GM21786 (cell line): ENCODE results near the gene GABARAP.

Experiments used
- ATAC-seq: cut with Tn5 transposase; IDR thresholded peaks from one replicate; pipeline ENCODE4 v1.9.1; 2021; ENCODE audit not compliant: unreplicated experiment

The GABARAP gene

GRCh38 chr17:7223375-7223774 is 18.9 kb downstream of the GABARAP start:
- no peak for ATAC-seq

- ATAC-seq = no peak
Observed at GRCh38 chr17:7222972-7223292, 19.3 kb downstream of the GABARAP start.

GRCh38 chr17:7222093-7222971 is 19.9 kb downstream of the GABARAP start:
- no peak for ATAC-seq

- no peak for ATAC-seq
Observed at GRCh38 chr17:7221278-7222092, 20.8 kb downstream of the GABARAP start.

- no peak for ATAC-seq
Observed at GRCh38 chr17:7220593-7221277, 21.5 kb downstream of the GABARAP start.

GRCh38 chr17:7219812-7220592 is 22.2 kb downstream of the GABARAP start, which contains the start of the genes ACADVL and DLG4:
Gene ACADVL (plus strand): TSS chr17:7219938. CDS start chr17:7219985, 47 bp downstream.
Gene DLG4 (minus strand): TSS chr17:7219836.
- peak; percentile 41 for ATAC-seq

GRCh38 chr17:7219229-7219811 is 22.9 kb downstream of the GABARAP start:
- ATAC-seq = no peak

GRCh38 chr17:7218758-7219157 is 23.5 kb downstream of the GABARAP start:
- no peak for ATAC-seq

- no peak for ATAC-seq
Observed at GRCh38 chr17:7218166-7218565, 24.1 kb downstream of the GABARAP start.

GRCh38 chr17:7217113-7217987 is 24.9 kb downstream of the GABARAP start:
- ATAC-seq = no peak

GRCh38 chr17:7216242-7217112 is 25.8 kb downstream of the GABARAP start:
- ATAC-seq = no peak

- ATAC-seq = no peak
Observed at GRCh38 chr17:7215652-7216180, 26.5 kb downstream of the GABARAP start.

- no peak for ATAC-seq
Observed at GRCh38 chr17:7215136-7215638, 27.1 kb downstream of the GABARAP start.

GRCh38 chr17:7214300-7215135 is 27.7 kb downstream of the GABARAP start:
- ATAC-seq = peak; percentile 65

- ATAC-seq = no peak
Observed at GRCh38 chr17:7213895-7214299, 28.4 kb downstream of the GABARAP start.

- ATAC-seq = no peak
Observed at GRCh38 chr17:7211491-7212273, 30.6 kb downstream of the GABARAP start.
